ENCODE measurements around the gene ME2. TPM values are rescaled to one million over a fixed set of nuclear protein-coding genes. Genes with fewer than 3 reads are reported as not detected.
"Not testable (repeated sequence)": the region's sequence is repeated elsewhere in the genome, so short reads cannot be mapped to it uniquely, and the experiment has no call there.

ME2 gene
- polyA plus RNA-seq, 4 donors = 33.4 to 39.4 (median 38.9) TPM

DNA sequence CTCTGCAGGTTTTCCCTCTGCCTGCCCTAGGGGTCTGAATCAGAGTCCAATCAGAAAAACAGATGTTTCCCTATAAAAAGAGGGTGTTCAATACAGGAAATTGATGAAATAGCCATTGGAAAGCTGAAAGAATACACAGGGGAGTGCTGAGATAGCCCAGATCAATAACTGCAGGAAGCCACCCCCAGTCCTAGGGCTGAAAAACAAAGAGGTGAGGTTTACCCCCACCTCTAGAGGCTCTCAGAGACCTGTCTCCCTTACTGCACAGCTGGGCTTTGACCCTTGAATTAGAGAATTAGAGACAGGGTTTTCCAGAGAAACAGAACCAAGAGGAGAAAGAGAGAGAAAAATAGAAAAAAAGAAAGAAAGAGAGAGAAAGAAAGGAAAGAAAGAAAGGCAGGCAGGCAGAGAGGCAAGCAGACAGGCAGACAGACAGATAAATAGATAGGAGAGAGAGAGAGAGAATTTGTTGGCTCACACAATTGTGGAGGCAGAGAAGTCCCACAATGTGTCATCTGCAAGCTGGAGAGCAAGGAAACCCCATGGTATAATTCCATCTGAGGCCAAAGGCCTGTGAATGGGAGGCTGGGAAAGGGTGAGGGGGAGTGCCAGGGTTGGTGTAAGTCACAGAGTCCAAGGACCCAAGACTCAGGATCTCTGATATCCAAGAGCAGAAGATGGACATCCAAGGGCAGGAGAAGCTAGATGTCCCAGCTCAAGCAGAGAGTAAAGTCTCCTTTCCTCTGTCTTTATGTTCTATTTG lies 18.9 kb upstream of the ME2 start:
- DNase-seq (ENCODE audit: low read depth in 4 of 4, low spot score in 3 of 4) = no peak

- DNase-seq (ENCODE audit: low read depth in 4 of 4, low spot score in 3 of 4) = no peak
Observed at GRCh38 chr18:50861617-50862016, 17.3 kb upstream of the ME2 start.

DNA sequence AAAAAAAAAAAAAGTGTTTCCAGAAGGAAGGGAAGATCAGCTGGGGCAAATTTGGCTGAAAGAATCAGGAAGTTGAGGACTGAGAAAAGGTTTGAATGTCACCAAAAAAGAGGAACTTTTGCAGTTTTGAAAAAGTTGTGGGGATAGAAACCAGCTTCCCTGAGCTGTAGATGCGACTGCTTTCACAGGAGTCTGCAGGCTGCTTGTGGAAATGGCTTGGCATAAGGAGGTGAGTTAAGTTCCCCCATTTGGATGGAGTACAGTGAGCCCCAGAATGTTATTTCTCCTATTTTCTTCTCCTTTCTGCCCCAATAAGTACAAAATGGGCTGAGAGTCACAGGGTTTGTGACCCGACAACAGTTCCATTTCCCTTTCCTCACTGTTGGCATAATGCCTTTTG lies 16.5 kb upstream of the ME2 start:
- DNase-seq (ENCODE audit: low read depth in 4 of 4, low spot score in 3 of 4) = no peak

DNA sequence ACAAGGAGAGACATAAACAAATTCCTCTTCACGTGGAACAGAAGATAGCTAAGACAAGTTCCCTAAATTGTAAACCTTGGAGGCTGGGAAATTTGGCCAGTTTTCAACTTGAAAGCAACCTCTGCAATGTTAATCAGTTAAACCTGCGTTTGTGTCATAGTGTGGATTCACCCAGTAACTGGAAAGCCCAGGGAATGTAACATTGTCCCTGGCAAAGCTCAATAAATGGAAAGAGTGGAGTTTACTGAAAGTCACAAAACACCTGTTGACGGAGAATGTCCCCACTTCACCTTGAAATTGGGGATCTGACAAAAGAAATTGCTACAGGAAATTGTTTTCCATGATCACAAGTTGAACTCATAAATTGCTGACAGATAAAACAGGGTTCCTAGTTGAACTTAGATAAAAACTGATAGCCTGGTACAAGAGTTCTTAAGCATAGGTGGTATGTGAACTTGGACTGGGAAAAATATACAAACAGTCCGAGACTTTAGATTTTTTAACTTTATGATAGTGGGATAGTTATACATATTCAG lies 15.0 kb upstream of the ME2 start:
- no peak for DNase-seq (ENCODE audit: low read depth in 4 of 4, low spot score in 3 of 4)

DNA sequence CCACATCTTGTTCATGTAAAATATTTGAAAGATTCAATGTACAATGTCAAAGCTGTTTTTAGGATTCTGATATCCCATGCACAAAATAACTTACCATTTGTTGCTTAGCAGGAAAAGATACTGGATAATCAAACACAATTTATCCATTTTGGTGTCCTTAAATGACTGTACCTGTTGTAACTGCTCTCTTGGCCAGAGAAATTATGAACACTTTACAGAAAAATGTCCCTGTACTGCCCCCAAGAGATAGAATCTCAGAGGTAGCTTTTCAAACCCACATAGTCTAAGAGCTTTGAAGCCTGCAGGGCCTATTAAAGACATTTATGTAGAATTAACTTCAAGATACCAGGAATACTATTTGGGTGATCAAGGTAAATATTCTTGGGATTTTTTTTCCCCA lies 12.2 kb upstream of the ME2 start:
- no peak for DNase-seq (ENCODE audit: low read depth in 4 of 4, low spot score in 3 of 4)

DNA sequence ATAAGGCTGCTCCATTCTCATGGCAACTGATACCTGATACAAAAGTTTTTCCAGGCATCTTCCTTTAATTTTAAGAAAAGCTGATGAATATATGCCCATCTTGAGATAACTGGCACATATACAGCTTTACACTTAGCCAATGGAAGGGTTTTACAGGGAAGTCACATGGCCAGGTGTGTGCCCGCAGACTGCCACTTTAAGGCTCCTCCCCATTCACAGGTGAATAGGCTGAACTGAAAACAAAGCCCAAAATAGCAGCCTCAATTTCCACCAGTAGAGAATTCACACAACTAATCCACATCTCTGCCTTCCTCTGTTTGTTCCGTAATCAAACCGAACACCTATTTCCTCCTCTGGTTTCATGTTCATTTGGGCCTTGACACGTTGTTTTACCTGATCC lies 9.8 kb upstream of the ME2 start:
- DNase-seq (ENCODE audit: low read depth in 4 of 4, low spot score in 3 of 4) = no peak

DNA sequence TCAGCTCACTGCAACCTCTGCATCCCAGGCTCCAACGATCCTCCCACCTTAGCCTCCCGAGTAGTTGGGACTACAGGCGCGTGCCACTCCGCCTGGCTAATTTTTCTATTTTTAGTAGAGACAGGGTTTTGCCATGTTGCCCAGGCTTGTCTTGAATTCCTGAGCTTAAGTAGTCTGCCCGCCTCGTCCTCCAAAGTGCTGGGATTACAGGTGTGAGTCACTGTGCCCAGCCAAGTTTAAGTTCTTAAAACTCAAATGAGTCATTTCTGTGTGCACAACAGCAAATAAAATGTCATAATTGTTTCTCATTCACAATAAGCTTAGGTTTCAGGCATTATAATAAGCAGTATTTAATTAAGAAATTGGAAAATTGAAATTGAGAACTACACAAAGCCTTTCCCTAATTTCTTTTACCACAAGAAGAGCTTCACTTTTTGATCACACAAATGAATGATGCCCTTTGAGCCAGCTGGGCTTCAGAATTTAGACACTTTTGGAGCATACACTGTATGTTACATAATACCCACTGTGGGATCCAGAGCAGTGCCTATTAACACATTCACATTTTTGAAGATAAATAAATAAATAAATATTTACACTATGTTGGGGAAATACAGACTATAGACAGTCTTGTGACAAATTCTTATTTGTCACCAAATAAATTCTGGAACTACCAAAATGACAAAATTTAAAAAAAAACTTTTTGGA lies 8.6 kb upstream of the ME2 start:
- DNase-seq (ENCODE audit: low read depth in 4 of 4, low spot score in 3 of 4) = no peak

GRCh38 chr18:50871846-50872245 lies 7.1 kb upstream of the ME2 start:
- DNase-seq (ENCODE audit: low read depth in 4 of 4, low spot score in 3 of 4) = no peak

DNA sequence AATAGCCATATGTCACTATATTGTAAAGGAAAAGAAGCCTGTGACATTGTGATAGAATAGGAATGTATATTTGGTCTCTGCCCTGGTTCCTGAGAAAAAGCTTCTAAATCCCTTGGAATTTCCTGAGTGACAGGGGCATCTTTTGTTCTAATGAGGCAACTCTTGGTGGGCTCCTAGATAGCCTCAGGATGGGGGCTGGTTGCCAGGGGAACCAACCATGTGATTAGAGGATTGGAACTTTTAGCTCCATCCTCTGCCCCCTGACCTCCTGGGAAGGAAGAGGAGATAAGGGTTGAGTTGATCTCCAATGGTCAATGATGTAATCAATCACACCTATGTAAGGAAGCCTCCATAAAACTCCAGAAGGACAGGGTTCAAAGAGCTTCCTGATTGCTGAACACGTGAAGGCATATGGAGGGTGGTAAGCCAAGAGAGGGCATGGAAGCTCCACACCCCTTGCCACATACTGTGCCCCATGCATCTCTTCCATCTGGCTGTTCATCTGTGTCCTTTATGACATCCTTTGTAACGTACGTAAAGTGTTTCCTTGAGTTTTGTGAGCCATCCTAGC lies 2.9 kb upstream of the ME2 start:
- no peak for DNase-seq (ENCODE audit: low read depth in 4 of 4, low spot score in 3 of 4)

DNA sequence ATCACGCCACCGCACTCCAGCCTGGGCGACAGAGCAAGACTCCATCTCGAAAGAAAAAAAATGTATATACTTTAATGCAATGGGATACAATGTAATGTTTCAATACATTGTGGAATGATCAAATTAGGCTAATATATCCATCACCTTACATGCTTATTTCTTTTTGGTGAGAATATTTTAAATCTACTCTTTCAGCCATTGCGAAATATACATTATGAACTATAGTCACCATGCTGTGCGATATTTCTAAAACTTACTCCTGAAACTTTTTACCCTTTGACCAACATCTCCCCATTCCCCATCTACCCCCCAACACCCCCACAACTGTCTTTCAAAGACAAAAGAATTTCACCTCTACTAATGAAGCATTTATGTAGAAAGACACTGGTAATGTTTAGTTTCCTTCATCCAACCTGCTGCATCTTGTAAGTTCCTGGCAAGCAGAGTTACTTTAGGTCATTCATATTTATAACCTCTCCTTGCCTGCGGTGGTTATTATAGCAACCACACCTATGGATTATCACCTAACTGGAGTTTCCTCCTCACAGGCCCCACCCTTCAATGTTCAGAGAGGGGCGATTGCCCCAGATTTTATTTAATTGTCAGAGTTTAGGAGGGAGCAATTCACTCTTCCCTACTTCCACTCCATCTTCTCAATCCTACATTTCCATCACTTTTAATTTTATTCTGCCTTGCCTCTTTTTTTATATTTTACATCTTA lies 1.2 kb upstream of the ME2 start:
- DNase-seq (ENCODE audit: low read depth in 4 of 4, low spot score in 3 of 4) = no peak

GRCh38 chr18:50879302-50880118 lies 592 bp downstream of the ME2 start:
- DNase-seq (ENCODE audit: low read depth in 4 of 4, low spot score in 3 of 4) = peak in 1 of 4 donors; percentile 31

DNA sequence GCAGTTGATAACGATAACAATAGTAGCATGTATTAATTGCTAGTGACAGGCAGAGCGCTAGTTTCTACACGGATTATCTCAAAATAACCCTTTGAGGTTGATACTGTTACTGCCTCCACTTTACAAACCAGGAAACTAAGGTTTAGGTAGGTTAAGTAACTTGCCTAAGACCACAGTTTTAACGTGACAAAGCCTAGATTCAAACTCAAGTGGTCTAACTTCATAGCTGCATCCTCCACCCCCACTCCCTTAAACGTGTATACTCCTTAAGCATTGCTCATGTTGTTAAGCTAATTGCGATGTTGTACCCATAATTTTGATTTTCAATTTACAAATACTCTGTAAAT lies 1.2 kb downstream of the ME2 start:
- no peak for DNase-seq (ENCODE audit: low read depth in 4 of 4, low spot score in 3 of 4)

- DNase-seq (ENCODE audit: low read depth in 4 of 4, low spot score in 3 of 4) = not testable (repeated sequence)
Observed at GRCh38 chr18:50880944-50881343, 2.0 kb downstream of the ME2 start.

DNA sequence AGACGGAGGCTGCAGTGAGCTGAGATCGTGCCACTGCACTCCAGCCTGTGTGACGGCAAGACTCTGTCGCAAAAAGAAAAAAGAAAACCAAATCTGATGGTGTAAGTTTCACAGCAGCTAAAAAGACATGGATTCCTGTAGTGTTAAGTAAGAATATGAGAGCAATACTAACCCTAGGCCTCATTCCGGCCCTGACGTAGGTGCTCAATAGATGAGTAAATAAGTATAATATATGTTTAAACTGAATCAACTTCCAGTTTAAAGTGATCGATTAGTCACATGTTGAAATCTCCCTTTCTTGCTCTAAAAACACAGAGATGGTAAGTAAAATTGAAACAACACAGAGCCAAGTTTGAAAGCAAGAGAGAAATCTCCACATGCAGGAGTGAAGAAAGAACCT lies 8.0 kb downstream of the ME2 start:
- no peak for DNase-seq (ENCODE audit: low read depth in 4 of 4, low spot score in 3 of 4)

- no peak for DNase-seq (ENCODE audit: low read depth in 4 of 4, low spot score in 3 of 4)
Observed at GRCh38 chr18:50895350-50896045, 16.6 kb downstream of the ME2 start.

- DNase-seq (ENCODE audit: low read depth in 4 of 4, low spot score in 3 of 4) = no peak
Observed at GRCh38 chr18:50896093-50896492, 17.2 kb downstream of the ME2 start.

- no peak for DNase-seq (ENCODE audit: low read depth in 4 of 4, low spot score in 3 of 4)
Observed at GRCh38 chr18:50898919-50899318, 20.0 kb downstream of the ME2 start.

GRCh38 chr18:50902797-50903196 lies 23.9 kb downstream of the ME2 start:
- DNase-seq (ENCODE audit: low read depth in 4 of 4, low spot score in 3 of 4) = no peak

- DNase-seq (ENCODE audit: low read depth in 4 of 4, low spot score in 3 of 4) = no peak
Observed at GRCh38 chr18:50906843-50907242, 27.9 kb downstream of the ME2 start.

DNA sequence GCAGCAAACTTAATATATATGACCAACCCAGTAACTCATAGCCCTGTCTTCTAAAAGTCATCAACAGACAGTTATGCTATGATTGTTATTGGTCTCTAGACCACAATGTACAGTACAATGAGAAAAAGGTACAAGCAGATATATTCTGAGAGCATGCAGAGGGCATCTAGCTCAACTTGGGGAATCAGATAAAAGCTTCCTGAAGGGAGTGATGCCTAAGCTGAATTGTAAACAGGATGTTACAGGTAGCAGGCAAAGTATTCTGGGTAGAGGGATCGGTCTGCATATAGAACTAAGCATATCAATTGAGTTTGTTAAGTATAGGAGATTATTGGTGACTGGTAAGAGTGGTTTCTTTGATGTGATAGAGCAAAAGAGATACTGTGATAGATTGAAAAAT lies 30.3 kb downstream of the ME2 start:
- DNase-seq (ENCODE audit: low read depth in 4 of 4, low spot score in 3 of 4) = no peak
